PC-9 (cell line): ENCODE results near the gene NET1. TPM values are rescaled to one million over a fixed set of nuclear protein-coding genes. Genes with fewer than 3 reads are reported as not detected.
A peak's percentile ranks its signal among the peaks of the same experiment; 100 is the strongest.

Source experiments
- BruUV-seq: library from RNA; stranded (reverse); fragments of 400-500 nt; replicated peaks from 2 replicates; lab custom pipeline; 2021; lab: Mats Ljungman, UMichigan
- CTCF ChIA-PET: fragments of 300-600 bp; sonication (Branson Sonifier 250); formaldehyde crosslinking; loops from one replicate; lab custom pipeline; 2022; ENCODE audit warnings: antibody characterized with exemption; lab: Charles Lee
- POLR2A ChIA-PET: fragments of 300-600 bp; sonication (Branson Sonifier 250); formaldehyde crosslinking; loops from one replicate; lab custom pipeline; 2022; ENCODE audit warnings: antibody characterized with exemption; ENCODE audit not compliant: unreplicated experiment; lab: Charles Lee
- DNase-seq, 2 experiments: peaks; one replicate each; pipeline versions ENCODE4 v3.0.0 to v3.0.0-alpha.2; 2015 to 2022; ENCODE audit warnings: mixed read lengths in 1 of 2
- H2AFZ ChIP-seq: fragments of 200-600 bp; sonication (generic); 2 replicates; pipeline ENCODE4 v1.8.1; 2017; ENCODE audit warnings: antibody characterized with exemption
- H3F3A ChIP-seq: fragments of 200-600 bp; sonication (generic); 2 replicates; pipeline ENCODE4 v1.8.1; 2017; ENCODE audit warnings: antibody characterized with exemption, mild to moderate bottlenecking, low read depth; ENCODE audit not compliant: insufficient read depth
- H3K27ac ChIP-seq: fragments of 200-600 bp; sonication (generic); 2 replicates; pipeline ENCODE4 v1.6.1; 2016; ENCODE audit warnings: mixed run types
- H3K27me3 ChIP-seq: fragments of 200-600 bp; sonication (generic); 2 replicates; pipeline ENCODE4 v1.6.1; 2016; ENCODE audit warnings: low read depth, mixed run types; ENCODE audit not compliant: insufficient read depth
- H3K36me3 ChIP-seq: fragments of 200-600 bp; sonication (generic); 2 replicates; pipeline ENCODE4 v1.6.1; 2016; ENCODE audit warnings: low read depth, mixed run types
- H3K4me1 ChIP-seq: fragments of 200-600 bp; sonication (generic); replicated peaks from 2 replicates; pipeline ENCODE4 v1.6.1; 2016; ENCODE audit warnings: mixed run types; ENCODE audit not compliant: insufficient read depth
- H3K4me2 ChIP-seq: fragments of 200-600 bp; sonication (generic); 2 replicates; pipeline ENCODE4 v1.6.1; 2017; ENCODE audit warnings: mixed run types
- H3K4me3 ChIP-seq: fragments of 200-600 bp; sonication (generic); 2 replicates; pipeline ENCODE4 v1.6.1; 2016; ENCODE audit warnings: mixed run types
- H3K79me2 ChIP-seq: fragments of 200-600 bp; sonication (generic); 2 replicates; pipeline ENCODE4 v1.6.1; 2017; ENCODE audit warnings: low read depth, mixed run types
- H3K9me2 ChIP-seq: fragments of 200-600 bp; sonication (generic); 2 replicates; pipeline ENCODE4 v1.8.1; 2017; ENCODE audit warnings: mild to moderate bottlenecking; ENCODE audit not compliant: insufficient read depth
- H3K9me3 ChIP-seq: fragments of 200-600 bp; sonication (generic); 2 replicates; pipeline ENCODE4 v1.8.1; 2016; ENCODE audit warnings: low read depth; ENCODE audit not compliant: insufficient read depth
- H4K20me1 ChIP-seq: fragments of 200-600 bp; sonication (generic); 2 replicates; pipeline ENCODE4 v1.8.1; 2017; ENCODE audit not compliant: insufficient read depth
- CTCF ChIP-seq: fragments of 200-600 bp; sonication (generic); conservative IDR thresholded peaks from 2 replicates; pipeline ENCODE4 v1.6.1; 2017; ENCODE audit warnings: mixed run types, antibody characterized with exemption, mild to moderate bottlenecking, moderate library complexity
- EZH2 ChIP-seq: fragments of 200-600 bp; sonication (generic); IDR thresholded peaks from 2 replicates; pipeline ENCODE4 v1.8.0; 2017; ENCODE audit warnings: antibody characterized with exemption, low read depth
- intact Hi-C: fragments of 100-400 bp; cut with micrococcal nuclease; formaldehyde crosslinking; loops from one replicate; pipeline ENCODE4 v1.10.0; 2022; ENCODE audit not compliant: unreplicated experiment
- total RNA-seq: library from RNA; stranded (reverse); gene quantifications from 2 replicates; pipeline ENCODE4 v1.2.3, GENCODE V29; 2021

NET1 gene
- total RNA-seq, 1 experiment from 2014 or later: 150 TPM

DNA sequence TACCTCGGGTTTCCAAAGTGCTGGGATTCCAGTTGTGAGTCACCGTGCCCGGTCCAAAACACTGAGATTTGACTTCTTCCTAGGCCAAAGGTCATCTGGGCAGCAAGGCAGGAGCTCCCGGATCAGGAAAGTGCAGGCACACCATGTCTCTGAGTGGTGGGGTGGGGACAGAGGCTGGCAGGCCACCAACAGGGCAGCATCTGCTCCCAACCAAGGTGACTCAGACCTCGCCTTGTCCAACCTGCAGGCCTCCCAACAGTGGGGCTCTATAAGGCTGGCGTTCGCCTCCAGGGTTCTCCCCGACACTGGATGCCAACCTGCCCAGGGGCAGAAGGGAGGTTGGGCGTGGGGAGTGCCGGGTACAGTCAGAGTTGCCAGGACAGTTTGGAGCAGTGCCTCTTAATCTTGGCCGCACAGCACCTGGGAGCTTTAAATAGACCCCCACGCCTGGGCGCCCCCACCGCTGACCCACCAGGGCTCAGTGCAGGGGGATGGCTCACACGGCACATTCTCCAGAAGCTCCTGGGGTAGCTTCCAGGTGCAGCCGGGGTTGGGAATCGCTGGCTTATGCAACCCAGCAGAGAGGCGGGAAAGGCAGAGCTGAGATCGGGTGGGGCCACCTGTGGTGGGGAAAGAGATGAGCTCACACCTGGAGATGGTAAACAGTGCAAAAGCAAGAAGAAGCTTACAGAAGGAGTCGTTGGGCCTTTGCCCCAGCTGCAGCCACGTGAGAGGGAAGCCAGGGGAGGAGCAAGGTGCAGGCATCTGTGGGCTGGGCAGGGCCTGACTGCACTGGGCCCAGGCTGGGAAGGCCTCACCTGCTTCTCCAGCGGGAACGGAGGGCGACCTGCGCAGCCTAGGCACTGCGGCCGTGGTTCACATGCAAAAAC is 76.2 kb downstream of the NET1 start:
- H4K20me1 ChIP-seq: no peaks in the 10 kb centered on the region
- H3K27ac ChIP-seq: peak overlapping the region; percentile 98
- peaks cover 24% of the 10 kb centered on the region for H3F3A ChIP-seq
- peak; percentile 94 to 97 for DNase-seq
- H3K9me3 ChIP-seq: no peaks in the 10 kb centered on the region
- 0 out of 2 replicates have a peak overlapping the region, but pooled peaks have one; percentile 58 for H2AFZ ChIP-seq
- ChIA-PET CTCF (interaction anchor here (0.5 to 1.2 kb wide), 3 partner anchors 59 to 134 kb away, joined by 4 to 7 read pairs (median 7); no protein-coding TSS in a partner anchor), POLR2A (interaction anchor here (0.6 to 1.6 kb wide), 12 partner anchors 42 to 1704 kb away, joined by 3 to 13 read pairs (median 6); no protein-coding TSS in a partner anchor)
- no peaks in the 10 kb centered on the region; the same call in 1 of the 2 replicates for H3K79me2 ChIP-seq
- no peaks in the 10 kb centered on the region for H3K36me3 ChIP-seq
- peak overlapping the region; percentile 73 for H3K4me2 ChIP-seq
- TF ChIP-seq CTCF (0 out of 2 replicates have a peak, but pooled peaks have one; percentile 16), EZH2 (no peak)
- H3K9me2 ChIP-seq: no peaks in the 10 kb centered on the region
- TSS peak; percentile 59 for BruUV-seq
- H3K4me1 ChIP-seq: peaks cover 37% of the 10 kb centered on the region
- H3K27me3 ChIP-seq: no peaks in the 10 kb centered on the region
- peak overlapping the region; percentile 45; the same call in 1 of the 2 replicates for H3K4me3 ChIP-seq
- intact Hi-C loops: loop anchor here (1.0 kb wide), 6 partner anchors 22 to 135 kb away; no protein-coding TSS in a partner anchor

- H3K4me2 ChIP-seq: no peak overlapping the region
- peaks cover 25% of the 10 kb centered on the region for H3F3A ChIP-seq
- no peaks in the 10 kb centered on the region for H3K36me3 ChIP-seq
- CTCF ChIA-PET: no interaction called here
- no peaks in the 10 kb centered on the region for H4K20me1 ChIP-seq
- intact Hi-C loops: no loop called here
- H2AFZ ChIP-seq: no peak overlapping the region
- no TSS peak for BruUV-seq
- no peaks in the 10 kb centered on the region for H3K9me2 ChIP-seq
- no peak overlapping the region for H3K27ac ChIP-seq
- H3K27me3 ChIP-seq: no peaks in the 10 kb centered on the region
- no peaks in the 10 kb centered on the region; the same call in 1 of the 2 replicates for H3K79me2 ChIP-seq
- no peak overlapping the region for H3K4me3 ChIP-seq
- H3K9me3 ChIP-seq: no peaks in the 10 kb centered on the region
- DNase-seq: no peak
- POLR2A ChIA-PET: no interaction called here
- no peak for TF ChIP-seq CTCF
- no peak for TF ChIP-seq EZH2
- peaks cover 52% of the 10 kb centered on the region for H3K4me1 ChIP-seq
These were observed 77.7 kb downstream of the NET1 start for GRCh38 chr10:5490032-5490431.

GRCh38 chr10:5490698-5491464 is 78.5 kb downstream of the NET1 start:
- peaks cover 60% of the 10 kb centered on the region for H3K4me1 ChIP-seq
- DNase-seq: no peak
- ChIA-PET CTCF (no interaction called here), POLR2A (no interaction called here)
- TF ChIP-seq EZH2: no peak
- no peak for TF ChIP-seq CTCF
- H3K79me2 ChIP-seq: no peaks in the 10 kb centered on the region; the same call in 1 of the 2 replicates
- H3F3A ChIP-seq: peaks cover 26% of the 10 kb centered on the region
- H3K36me3 ChIP-seq: no peaks in the 10 kb centered on the region
- H3K27ac ChIP-seq: no peak overlapping the region
- intact Hi-C loops: no loop called here
- H3K9me2 ChIP-seq: no peaks in the 10 kb centered on the region
- H4K20me1 ChIP-seq: no peaks in the 10 kb centered on the region
- no peaks in the 10 kb centered on the region for H3K27me3 ChIP-seq
- H3K9me3 ChIP-seq: no peaks in the 10 kb centered on the region
- H2AFZ ChIP-seq: no peak overlapping the region
- no peak overlapping the region for H3K4me2 ChIP-seq
- BruUV-seq: no TSS peak
- no peak overlapping the region for H3K4me3 ChIP-seq
